ENCODE results near the gene TEX101.

Gene TEX101

DNA sequence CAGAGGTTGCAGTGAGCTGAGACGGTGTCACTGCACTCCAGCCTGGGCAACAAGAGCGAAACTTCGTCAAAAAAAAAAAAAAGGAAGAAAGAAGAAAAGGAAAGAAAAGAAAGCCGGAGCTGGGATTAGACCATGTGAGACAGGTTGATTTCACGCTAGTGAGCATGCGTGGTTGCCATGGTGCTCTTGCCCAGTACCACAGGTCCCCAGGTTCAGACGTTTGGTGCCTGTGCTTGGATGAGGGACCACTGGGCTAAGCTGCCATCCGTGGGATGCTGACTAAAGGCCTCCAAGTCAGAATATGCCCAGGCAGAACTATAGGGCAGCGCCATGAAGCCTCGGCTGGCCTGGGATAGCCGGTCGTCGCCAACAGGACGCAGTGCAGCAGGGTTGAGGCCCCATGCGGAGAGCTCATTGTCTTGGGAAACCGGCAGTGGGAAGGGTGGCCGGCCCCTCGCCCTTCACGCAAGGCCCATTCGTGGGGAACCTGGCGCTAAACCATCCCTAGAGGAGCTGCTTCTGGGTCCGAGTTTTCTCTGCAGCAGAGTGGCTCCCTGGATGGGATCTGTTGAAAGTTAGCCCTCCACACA lies 7.2 kb upstream of the TEX101 start:
- no peak for DNase-seq (ENCODE audit: extremely low read depth, low read depth)
- TF ChIP-seq, protein P1, sequence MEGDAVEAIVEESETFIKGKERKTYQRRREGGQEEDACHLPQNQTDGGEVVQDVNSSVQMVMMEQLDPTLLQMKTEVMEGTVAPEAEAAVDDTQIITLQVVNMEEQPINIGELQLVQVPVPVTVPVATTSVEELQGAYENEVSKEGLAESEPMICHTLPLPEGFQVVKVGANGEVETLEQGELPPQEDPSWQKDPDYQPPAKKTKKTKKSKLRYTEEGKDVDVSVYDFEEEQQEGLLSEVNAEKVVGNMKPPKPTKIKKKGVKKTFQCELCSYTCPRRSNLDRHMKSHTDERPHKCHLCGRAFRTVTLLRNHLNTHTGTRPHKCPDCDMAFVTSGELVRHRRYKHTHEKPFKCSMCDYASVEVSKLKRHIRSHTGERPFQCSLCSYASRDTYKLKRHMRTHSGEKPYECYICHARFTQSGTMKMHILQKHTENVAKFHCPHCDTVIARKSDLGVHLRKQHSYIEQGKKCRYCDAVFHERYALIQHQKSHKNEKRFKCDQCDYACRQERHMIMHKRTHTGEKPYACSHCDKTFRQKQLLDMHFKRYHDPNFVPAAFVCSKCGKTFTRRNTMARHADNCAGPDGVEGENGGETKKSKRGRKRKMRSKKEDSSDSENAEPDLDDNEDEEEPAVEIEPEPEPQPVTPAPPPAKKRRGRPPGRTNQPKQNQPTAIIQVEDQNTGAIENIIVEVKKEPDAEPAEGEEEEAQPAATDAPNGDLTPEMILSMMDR (IDR thresholded peaks at IDR 0.05; ENCODE audit: low read depth, low read length, missing control alignments) = no peak

GRCh38 chr19:43408043-43408442 lies 6.6 kb upstream of the TEX101 start:
- no peak for DNase-seq (ENCODE audit: extremely low read depth, low read depth)
- TF ChIP-seq, protein P1 (IDR thresholded peaks at IDR 0.05; ENCODE audit: low read depth, low read length, missing control alignments) = no peak
- H3K4me3 ChIP-seq (replicated peaks; ENCODE audit: low read depth, low read length) = no peak overlapping the region

More for the DNA sequence above, 7.2 kb upstream of the TEX101 start:
- no peak overlapping the region for H3K4me3 ChIP-seq (replicated peaks; ENCODE audit: low read depth, low read length)

- no peak overlapping the region for H3K4me3 ChIP-seq (replicated peaks; ENCODE audit: low read depth, low read length)
- TF ChIP-seq, protein P1 (IDR thresholded peaks at IDR 0.05; ENCODE audit: low read depth, low read length, missing control alignments) = no peak
- DNase-seq (ENCODE audit: extremely low read depth, low read depth) = no peak
Observed at GRCh38 chr19:43409415-43409814, 5.3 kb upstream of the TEX101 start.

- H3K4me3 ChIP-seq (replicated peaks; ENCODE audit: low read depth, low read length) = no peak overlapping the region
- TF ChIP-seq, protein P1 (IDR thresholded peaks at IDR 0.05; ENCODE audit: low read depth, low read length, missing control alignments) = no peak
- no peak for DNase-seq (ENCODE audit: extremely low read depth, low read depth)
Observed at GRCh38 chr19:43412441-43412840, 2.2 kb upstream of the TEX101 start.

GRCh38 chr19:43416951-43417623 lies 2.4 kb downstream of the TEX101 start:
- DNase-seq (ENCODE audit: extremely low read depth, low read depth) = no peak
- no peak overlapping the region for H3K4me3 ChIP-seq (replicated peaks; ENCODE audit: low read depth, low read length)
- TF ChIP-seq, protein P1 (IDR thresholded peaks at IDR 0.05; ENCODE audit: low read depth, low read length, missing control alignments) = no peak

DNA sequence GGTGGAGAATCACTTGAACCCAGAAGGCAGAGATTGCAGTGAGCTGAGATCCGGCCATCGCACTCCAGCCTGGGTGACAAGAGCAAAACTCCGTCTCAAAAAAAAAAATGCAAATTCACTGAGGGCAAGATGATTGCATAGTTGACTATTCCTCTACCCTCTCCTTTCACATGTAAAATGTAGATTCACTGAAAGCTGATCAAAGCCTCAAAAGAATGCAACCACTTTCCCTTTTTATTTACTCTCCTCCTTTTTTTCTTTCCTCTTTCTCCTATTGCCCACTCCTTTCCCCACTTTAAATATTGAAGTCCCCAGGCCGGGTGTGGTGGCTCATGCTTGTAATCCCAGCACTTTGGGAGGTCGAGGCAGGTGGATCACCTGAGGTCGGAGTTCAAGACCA lies 6.3 kb downstream of the TEX101 start:
- no peak for DNase-seq (ENCODE audit: extremely low read depth, low read depth)
- TF ChIP-seq, protein P1 (IDR thresholded peaks at IDR 0.05; ENCODE audit: low read depth, low read length, missing control alignments) = no peak
- no peak overlapping the region for H3K4me3 ChIP-seq (replicated peaks; ENCODE audit: low read depth, low read length)
